CD4-positive, alpha-beta T cell treated with Interleukin-21 for 1 hour (primary cell): Measurements from ENCODE around the gene FOXP3.
A peak's percentile ranks its signal among the peaks of the same experiment; 100 is the strongest.

ENCODE experiments used
- DNase-seq: peaks from one replicate; pipeline ENCODE4 v3.0.0-alpha.2; 2020

The FOXP3 gene

DNA sequence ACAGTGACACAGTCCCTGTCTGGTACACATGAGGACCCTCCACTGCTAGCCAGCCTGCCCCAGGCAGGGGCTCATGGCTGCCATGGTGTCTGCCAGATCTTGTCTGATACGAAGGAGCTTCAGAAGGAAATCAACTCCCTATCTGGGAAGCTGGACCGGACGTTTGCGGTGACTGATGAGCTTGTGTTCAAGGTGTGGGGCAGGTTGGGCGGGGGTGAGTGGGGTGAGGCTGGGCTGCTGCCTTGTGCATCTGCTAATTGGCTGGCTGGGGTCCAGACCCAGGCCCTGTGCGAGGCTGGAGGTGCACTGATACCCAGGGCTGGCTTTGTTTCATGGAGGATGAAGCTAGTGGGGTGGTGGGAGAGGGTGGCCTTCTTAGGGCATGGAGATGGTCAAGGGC lies 15.4 kb downstream of the FOXP3 start:
- no peak for DNase-seq

DNA sequence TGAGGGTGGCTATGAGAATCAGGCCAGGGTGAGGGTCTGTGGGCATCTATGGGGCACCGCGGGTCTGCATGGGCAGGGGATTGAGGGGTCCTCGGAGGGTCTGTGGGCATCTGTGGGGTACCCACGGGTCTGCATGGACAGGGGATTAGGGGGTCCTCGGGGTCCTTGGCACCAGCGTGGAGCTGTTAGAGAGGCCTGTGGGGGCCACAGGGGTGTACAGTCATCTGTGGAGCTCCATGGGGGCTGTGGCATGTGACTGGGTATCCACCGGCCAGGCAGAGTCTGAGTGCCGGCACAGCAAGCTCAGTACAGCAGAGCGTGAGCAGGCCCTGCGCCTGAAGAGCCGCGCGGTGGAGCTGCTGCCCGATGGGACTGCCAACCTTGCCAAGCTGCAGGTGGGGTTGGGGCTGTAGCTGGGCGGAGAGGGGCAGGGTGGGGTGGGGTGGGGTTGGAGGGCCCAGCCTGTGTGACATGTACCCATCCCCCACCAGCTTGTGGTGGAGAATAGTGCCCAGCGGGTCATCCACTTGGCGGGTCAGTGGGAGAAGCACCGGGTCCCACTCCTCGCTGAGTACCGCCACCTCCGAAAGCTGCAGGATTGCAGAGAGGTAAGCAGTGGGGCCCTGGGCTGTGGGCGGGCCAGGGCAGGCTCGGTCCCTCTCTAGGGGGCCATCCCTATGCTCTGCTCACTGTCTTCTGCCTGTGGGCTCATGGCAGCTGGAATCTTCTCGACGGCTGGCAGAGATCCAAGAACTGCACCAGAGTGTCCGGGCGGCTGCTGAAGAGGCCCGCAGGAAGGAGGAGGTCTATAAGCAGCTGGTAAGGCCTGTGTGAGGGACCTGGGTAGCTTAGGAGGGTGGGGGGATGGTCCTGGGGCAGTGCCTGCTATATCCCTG lies 16.3 kb downstream of the FOXP3 start:
- no peak for DNase-seq

DNA sequence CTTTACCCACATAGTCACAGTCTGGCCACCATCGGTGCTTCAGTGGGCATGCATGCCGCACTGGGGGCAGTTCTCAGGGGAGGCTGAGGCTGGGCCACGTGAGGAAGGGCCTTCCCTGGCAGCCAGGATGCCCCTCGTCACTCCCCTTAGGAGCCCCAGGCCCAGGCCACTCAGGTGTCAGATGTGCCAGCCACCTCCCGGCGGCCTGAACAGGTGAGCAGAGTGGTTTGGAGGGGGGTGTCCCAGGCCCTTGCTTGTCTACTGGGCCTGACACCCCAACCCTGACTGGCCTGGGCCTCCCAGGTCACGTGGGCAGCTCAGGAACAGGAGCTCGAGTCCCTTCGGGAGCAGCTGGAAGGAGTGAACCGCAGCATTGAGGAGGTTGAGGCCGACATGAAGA lies 17.2 kb downstream of the FOXP3 start:
- no peak for DNase-seq

DNA sequence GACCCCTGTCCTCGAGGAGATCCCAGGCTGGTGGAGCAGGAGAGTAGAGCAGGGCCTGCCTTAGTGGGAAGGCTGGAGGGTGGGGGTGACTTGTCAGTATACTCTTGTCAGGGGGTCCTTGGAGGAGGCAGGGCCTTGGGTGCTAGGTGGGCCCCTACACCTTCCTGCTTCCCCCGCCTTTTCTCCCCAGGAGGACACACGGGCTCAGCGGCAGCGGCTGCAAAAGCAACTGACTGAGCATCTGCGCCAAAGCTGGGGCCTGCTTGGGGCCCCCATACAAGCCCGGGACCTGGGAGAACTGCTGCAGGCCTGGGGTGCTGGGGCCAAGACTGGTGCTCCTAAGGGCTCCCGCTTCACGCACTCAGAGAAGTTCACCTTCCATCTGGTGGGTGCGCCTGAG lies 18.0 kb downstream of the FOXP3 start:
- no peak for DNase-seq

DNA sequence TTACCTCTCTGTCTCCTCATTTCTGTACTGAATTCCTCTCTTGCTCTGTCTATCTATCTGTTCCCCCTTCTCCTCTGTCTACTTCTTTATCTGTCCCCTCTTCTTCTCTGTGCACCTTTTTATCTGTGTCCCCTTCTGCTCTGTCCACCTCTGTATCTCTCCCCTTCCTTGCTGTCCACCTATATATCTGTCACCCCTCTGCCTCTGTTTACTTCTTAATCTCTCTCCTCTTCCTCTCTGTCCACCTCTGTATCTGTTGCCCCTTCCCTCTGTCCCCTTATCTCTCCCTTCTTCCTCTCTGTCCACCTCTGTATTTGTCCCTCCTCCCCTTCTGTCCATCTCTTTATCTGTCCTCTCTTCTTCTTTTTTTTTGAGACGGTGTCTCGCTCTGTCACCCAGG lies 20.3 kb downstream of the FOXP3 start:
- DNase-seq, result no peak

DNA sequence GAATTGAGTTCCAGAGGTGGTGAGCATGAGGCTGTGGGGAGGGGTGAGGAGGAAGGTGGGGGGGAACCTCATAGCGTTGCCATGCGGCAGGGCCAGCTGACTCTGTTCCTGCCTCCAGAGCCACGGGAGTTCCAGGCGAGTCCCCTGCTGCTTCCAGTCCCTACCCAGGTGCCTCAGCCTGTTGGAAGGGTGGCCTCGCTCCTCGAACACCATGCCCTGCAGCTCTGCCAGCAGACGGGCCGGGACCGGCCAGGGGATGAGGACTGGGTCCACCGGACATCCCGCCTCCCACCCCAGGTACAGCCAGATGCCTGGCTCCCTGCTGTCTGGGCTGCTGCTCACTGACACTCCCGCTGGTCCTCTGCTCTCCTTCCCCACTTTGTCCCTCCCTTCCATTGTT lies 21.3 kb downstream of the FOXP3 start:
- no peak for DNase-seq

DNA sequence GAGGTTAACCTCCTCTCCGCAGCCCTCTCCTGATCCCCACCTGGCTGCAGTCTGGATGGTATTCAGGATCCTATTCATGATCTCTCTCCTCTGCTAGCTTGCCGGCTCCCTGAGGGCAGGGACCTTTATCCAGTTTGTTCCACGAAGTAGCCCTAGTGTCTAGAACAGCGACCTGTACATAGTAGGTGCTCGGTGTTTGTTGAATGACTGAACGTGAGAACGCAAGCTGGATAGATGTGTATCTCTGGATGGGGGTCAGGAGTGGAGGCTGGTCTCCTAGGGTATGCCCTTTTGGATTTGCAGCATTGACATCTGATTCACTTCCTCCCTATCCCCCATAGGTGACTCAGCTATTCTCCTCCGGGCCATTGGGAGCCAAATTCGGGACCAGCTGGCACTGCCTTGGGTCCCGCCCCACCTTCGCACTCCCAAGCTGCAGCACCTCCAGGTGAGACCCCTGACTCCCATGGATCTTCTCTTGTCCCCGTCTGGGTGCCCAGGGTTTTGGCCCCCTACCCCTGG lies 21.9 kb downstream of the FOXP3 start:
- DNase-seq, result no peak

DNA sequence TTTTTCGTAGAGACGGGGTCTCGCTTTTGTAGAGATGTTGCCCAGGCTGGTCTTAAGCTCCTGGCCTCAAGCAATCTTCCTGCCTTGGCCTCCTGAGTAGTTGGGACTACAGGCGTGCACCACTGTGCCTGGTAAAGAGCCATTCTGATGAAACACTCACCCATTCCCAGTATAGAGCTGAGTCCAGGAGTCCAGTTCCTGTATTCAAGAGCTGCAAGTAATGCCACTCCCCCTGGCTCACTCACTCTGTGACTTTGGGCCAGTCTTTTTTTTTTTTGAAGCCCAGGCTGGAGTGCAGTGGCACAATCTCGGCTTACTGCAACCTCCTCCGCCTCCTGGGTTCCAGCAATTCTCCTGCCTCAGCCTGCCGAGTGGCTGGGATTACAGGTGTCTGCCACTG lies 25.8 kb downstream of the FOXP3 start:
- DNase-seq, result no peak

DNA sequence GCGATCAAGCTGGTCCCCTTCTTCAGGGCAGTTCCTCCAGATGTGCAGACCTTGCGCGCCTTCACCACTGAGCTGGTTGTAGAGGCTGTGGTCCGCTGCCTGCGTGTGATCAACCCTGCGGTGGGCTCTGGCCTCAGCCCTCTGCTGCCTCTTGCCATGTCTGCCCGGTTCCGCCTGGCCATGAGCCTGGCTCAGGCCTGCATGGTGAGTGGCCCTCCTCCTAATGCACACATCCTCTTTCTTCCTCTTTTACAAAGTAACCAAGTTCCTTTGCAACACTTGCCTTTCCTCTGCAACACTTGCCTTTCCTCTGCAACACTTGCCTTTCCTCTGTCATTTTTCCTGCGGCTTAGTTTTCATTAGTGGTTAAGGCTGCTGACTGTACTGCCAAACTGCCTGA lies 27.4 kb downstream of the FOXP3 start:
- DNase-seq, result no peak

DNA sequence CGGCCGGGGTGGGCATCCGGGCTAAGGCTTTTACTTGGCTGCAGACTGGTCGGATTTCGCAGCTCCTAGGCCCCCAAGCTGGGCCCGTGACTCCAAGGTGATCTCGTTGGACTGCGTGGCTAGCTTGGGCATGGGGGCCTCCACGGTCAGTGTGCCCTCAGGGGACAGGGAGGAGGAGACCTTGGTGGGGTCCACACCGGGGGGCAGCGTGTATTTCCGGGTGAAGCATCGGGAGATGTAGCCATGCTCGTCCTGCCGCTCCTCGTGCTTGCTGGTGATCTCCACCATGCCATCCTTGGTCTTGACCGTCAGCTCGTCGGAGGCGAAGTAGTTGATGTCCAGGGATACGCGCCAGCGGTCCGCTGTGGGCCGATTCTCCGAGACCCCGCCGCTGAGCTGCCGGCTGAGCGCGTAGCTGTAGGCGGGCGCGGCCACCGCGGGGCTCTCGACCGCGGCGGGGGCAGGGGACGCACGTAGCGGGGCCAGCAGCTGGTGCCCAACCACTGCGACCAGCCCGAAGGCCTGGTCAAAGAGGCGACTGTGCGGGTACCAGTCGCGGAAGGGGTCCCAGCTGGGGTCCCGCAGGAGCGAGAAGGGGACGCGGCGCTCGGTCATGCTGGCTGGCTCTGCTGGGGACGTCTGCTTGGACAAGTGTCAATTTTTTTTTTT lies 30.5 kb downstream of the FOXP3 start:
- DNase-seq, result no peak

DNA sequence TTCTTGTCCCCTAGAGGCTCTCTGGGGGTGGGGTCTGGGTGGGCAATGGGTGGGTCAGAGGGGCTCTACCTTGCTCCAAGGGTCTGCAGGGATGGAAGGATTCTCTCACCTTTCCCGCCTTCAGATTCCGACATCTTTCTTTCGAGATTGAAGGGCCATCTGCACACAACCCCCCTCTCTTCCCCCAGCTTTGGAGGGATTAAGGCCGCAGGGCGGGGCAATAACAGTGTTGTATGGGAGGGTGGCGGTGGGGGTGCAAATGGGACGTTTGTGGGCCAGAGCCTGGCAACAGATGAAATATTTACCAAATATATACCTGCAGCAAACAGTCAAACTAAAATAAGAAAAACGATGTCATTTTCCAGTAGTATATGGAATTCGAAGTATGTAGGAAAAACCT lies 31.3 kb downstream of the FOXP3 start, which contains the start of gene CACNA1F:
Gene CACNA1F, minus strand, starts transcription at position 165 of the 400 bp plus-strand sequence. Its CDS starts 31 bp downstream, at position 134.
- no peak for DNase-seq

DNA sequence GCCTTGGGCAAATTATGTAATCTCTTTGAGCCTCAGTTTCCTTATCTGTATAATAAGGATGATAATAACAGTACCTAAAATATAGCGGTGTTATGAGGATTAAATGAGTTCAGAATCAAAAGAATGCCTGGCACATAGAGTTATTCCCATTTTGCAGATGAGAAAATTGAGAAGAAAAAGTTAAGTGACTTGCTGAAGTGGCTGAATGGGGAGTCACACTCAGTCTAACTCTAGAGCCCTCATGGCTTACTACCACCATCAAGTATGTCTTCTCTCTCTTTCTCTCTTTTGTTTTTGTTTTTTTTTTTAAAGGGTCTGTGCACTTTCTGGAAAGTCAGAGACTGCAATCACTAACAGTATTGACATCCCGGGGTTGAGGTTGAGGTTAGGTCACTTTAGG lies 32.0 kb downstream of the FOXP3 start:
- DNase-seq, result no peak

DNA sequence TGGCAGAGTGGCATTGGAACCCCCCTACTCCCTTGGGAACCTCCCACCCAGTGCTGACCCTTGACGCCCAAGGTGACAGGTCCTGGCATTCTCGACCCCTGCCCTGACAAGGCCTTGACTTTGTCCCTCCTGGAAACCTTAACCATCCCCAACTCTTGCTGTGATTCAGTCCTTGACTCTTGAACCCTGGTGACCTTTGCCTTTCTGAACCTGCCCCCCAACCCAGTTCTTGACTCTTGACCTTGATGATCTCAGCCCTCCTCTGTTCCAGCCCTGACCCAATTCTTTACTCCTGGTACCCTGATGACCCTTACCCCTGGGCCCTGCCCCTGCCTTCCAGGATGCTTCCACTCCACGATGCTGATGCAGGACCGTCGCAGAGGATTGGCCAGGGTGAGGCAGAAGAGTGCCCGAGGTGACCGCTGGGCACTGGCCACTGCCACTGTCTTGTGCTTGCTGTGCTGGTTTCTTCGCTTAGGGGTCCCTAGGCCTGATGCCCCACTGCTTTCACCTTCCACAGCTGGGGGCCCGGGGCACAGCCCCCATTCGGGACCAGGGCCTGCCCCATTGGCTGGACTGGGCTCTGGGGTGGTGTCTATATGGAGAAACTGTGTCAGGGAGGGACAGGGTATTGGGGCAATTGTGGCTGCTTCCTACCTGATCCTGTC lies 33.0 kb downstream of the FOXP3 start:
- no peak for DNase-seq

DNA sequence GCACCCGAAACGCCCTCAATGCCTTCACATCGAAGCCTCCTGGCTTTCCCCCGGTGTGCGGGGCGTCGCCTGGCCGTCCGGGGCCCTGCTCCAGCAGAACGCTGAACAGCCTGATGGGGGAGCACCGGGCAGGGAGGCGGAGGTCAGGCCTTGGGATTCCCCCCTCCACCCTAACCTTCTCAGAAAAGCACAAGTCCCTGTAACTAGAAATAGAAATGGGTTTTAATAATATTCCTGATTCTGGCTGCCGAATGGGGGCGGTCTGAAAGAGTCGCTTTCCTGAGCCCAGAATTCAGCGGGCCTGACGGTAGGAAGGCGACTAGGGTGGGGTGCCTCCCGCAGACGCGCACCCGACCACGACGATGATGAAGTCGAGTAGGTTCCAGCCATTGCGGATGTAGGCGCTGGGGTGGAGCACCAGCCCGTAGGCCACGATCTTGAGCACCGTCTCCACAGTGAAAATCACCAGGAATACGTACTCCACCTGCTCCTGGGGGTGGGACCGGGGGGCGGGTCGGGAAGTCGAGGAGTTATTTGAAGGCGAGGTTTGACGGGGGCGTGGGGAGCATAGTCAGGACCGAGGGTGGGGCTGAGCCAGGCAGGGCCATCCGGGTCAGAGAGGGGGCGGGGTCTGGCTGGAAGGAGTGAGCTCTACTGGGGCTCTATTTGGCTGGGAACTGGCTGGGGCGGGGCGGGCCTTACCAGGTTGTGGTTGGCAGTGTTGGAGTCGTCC lies 33.8 kb downstream of the FOXP3 start:
- peak; percentile 68 for DNase-seq

DNA sequence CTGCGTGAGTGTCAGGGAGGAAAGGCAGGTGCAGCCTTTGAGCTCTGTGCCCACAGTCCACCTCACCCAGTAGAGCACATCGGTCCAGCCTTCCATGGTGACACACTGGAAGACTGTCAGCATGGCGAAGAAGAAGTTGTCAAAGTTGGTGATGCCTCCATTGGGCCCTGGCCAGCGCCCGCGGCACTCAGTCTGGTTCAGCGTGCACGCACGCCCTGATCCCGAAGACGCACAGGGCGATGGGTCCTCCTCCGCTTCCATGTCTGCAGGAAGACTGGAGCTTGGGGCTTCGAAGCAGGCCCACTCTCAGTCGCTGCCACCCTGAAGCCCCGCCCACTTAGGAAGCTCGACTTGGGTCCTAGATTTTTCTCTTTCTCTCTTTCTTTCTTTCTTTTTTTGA lies 36.3 kb downstream of the FOXP3 start:
- no peak for DNase-seq

DNA sequence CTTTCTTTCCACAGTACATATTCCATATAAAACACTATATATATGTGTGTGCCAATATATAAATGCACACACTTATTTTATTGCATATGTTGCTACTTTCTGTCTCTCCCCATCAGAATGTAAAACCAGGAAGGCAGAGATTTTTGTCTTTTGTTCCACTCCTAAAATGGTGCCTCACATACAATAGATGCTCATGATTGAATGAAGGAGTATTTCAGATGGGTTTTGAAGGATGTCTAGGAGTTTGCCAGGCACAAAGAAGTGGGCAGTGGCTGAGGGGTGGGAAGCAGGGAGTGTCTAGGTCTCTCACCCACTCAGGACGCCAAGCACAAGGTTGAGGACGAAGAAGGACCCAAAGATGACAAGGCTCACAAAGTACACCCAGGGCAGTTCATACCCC lies 36.8 kb downstream of the FOXP3 start:
- DNase-seq, result no peak

DNA sequence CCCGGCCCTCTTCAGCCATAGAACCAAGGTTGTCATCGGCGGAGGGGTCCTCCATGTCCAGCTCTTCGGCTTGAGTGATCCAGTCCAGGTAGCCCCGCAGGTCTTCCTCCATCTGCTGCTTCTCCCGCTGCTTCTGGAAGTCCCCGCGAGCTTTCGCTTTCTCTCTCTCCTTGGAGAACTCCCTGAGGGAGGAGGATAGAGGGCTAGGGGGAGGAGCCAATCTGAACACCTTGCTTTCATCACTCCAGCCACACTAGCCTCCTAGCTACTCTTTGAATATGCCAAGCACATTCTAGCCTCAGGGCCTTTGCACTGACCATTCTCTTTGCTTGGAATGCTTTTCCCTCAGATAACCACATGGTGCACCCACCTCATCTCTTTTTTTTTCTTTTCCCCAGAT lies 37.6 kb downstream of the FOXP3 start:
- DNase-seq, result no peak

DNA sequence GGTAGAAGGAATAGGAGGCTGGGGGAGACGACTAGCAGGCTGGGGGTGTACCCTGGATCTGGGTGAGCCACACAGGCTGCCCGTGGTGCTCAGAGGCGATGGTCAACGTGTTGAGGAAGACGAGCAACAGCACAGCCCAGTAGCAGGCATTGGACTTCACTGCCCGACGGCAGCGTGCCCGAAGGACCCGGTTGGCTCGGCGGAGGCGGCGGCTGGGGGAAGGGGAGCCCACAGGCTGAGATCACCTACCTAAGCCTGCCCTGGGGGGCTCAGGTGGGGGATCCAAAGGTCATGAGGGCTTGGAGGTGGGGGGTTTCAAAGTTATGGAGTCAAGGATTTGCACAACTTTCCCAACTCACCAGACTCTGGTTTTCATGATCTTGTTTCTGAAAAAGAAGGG lies 38.7 kb downstream of the FOXP3 start:
- no peak for DNase-seq

DNA sequence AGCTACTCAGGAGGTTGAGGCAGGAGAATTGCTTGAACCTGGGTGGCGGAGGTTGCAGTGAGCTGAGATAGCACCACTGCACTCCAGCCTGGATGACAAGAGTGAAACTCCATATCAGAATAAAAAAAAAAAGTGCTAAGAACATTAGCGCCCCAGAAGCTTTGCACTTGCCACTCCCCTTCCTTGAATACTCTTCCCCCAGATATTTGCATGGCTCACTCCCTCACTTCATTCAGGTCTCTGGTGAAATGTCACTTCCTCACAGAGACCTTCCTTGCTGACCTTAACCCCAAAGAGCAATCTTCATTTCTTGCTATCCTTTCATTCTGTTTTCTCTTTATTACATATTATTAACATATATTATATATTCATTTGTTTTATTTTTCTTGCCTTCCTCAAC lies 42.6 kb downstream of the FOXP3 start:
- no peak for DNase-seq

DNA sequence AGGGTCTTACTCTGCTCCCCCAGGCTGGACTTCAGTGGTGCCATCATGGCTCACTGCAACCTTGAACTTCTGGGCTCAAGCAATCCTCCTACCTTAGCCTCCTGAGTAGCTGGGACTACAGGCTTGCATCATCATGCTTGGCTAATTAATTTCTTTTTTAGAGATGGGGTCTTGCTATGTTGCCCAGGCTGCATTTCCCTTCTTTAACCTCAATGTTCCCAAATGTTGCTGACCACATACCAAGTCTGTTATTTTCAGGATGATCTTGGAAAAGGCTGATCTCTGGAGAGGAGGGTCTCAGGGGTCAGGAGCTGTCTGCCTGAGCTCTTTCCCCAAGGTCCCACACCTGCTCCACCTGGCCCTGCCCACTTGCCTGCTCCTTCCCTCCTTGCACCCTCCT lies 44.4 kb downstream of the FOXP3 start:
- no peak for DNase-seq

DNA sequence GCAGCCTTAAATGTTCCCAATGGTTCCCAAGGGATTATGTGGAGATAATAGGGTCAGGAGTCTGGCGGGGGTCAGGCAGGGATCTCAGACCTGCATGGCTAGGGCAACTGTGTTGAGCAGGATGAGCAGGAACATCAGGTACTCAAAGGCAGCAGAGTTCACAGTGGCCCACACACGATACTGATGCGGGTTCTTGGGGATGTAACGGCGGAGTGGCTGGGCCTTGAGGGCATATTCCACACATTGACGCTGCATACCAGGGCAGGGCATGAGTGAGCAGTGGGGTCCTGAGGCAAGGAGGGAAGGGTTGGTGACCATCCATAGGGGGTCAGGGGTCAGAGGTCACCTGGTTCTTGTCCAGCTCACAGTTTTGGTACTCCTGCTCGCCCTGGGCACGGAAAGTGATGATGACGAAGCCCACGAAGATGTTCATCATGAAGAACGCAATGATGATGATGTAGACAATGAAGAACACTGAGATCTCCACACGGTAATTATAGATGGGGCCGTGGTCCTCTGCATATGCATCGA lies 49.4 kb downstream of the FOXP3 start:
- no peak for DNase-seq

DNA sequence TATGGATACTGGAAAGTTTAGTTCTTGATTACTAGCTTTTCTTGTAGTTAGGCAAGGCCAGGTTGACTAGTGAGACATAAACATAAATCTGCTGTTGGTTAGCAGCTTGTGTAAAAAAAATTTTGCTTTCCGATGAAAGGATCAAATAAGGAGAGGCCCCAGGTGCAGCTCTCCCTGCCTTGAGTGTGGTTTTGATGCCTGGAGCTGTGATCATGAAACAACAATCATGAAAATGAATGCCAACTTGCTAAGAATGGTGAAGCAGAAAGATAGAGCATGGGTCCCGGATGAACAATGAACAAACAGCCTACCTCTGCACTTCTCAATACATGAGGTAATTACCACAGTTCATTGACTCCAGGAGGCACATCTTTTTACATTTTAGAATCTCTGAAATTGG lies 50.1 kb downstream of the FOXP3 start:
- no peak for DNase-seq

DNA sequence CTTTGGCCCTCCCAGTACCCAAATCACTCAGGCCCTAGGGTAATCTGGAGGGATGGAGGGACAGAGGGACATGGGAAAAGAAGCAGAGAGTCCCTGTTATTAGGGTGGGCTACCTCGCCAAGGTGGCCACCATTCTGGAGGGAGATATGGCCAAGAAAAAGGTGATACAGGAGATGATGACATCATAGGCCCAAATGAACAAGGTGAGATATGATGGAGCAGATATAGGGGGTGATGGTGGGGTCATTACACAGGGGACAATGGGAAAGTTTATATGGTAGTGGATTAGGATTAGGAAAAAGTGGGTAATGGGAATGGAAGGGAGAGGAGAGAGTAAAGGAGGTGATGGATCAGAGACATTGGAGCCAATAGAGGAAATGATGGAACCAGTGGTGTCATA lies 51.6 kb downstream of the FOXP3 start:
- no peak for DNase-seq
